ENCODE data around the gene SNRNP200.

Gene SNRNP200

GRCh38 chr2:96241900-96242611, 63.3 kb downstream of the SNRNP200 start:
- peak overlapping the region; percentile 98 for H3K4me2 ChIP-seq (ENCODE audit: low read depth, low read length)
- no peak overlapping the region for H2AFZ ChIP-seq (ENCODE audit: low read length)
- H3K36me3 ChIP-seq (replicated peaks; ENCODE audit: insufficient read depth, low read length) = no peaks in the 10 kb centered on the region
- no peaks in the 10 kb centered on the region for H3K9me3 ChIP-seq (replicated peaks; ENCODE audit: insufficient read depth, low read length)
- peaks cover 59% of the 10 kb centered on the region for H3K4me1 ChIP-seq (ENCODE audit: low read length)
- H4K20me1 ChIP-seq (ENCODE audit: insufficient read depth, low read length) = no peaks in the 10 kb centered on the region
- H3K27ac ChIP-seq (ENCODE audit: low read length) = peak overlapping the region; percentile 98
- DNase-seq = peak; percentile 87
- peak overlapping the region; percentile 85 for H3K9ac ChIP-seq (ENCODE audit: low read length)
- no peaks in the 10 kb centered on the region for H3K27me3 ChIP-seq (replicated peaks; ENCODE audit: insufficient read depth, low read length)
- 0 out of 2 replicates have a peak, but pooled peaks cover 5% of the 10 kb centered on the region for H3K79me2 ChIP-seq (ENCODE audit: low read length)
- H3F3A ChIP-seq (ENCODE audit: insufficient read depth, low read length) = peaks cover 51% of the 10 kb centered on the region
- peak overlapping the region; percentile 57 for H3K4me3 ChIP-seq (ENCODE audit: low read length)
- TF ChIP-seq CTCF (IDR thresholded peaks at IDR 0.05; ENCODE audit: low read length) (no peak), EZH2phosphoT487 (IDR thresholded peaks at IDR 0.05; ENCODE audit: low read length) (no peak), EZH2 (optimal IDR thresholded peaks at IDR 0.05; ENCODE audit: low read depth, low read length) (no peak)
- H3K9me2 ChIP-seq (replicated peaks; ENCODE audit: insufficient read depth, low read length) = no peaks in the 10 kb centered on the region

- Histone ChIP-seq H3K9me3 (replicated peaks; ENCODE audit: insufficient read depth, low read length) (no peaks in the 10 kb centered on the region), H3K27ac (ENCODE audit: low read length) (peak overlapping the region; percentile 98), H3K9me2 (replicated peaks; ENCODE audit: insufficient read depth, low read length) (no peaks in the 10 kb centered on the region), H3K36me3 (replicated peaks; ENCODE audit: insufficient read depth, low read length) (no peaks in the 10 kb centered on the region), H3K4me3 (ENCODE audit: low read length) (peak overlapping the region; percentile 57), H3K9ac (ENCODE audit: low read length) (peak overlapping the region; percentile 85; the same call in 1 of the 2 replicates), H3F3A (ENCODE audit: insufficient read depth, low read length) (peaks cover 51% of the 10 kb centered on the region), H3K79me2 (ENCODE audit: low read length) (0 out of 2 replicates have a peak, but pooled peaks cover 5% of the 10 kb centered on the region), H3K4me2 (ENCODE audit: low read depth, low read length) (peak overlapping the region; percentile 98), H4K20me1 (ENCODE audit: insufficient read depth, low read length) (no peaks in the 10 kb centered on the region), H3K4me1 (ENCODE audit: low read length) (peaks cover 51% of the 10 kb centered on the region), H3K27me3 (replicated peaks; ENCODE audit: insufficient read depth, low read length) (no peaks in the 10 kb centered on the region), H2AFZ (ENCODE audit: low read length) (peak overlapping the region; percentile 57)
- peak; percentile 55 for DNase-seq
- TF ChIP-seq CTCF (IDR thresholded peaks at IDR 0.05; ENCODE audit: low read length) = peak; percentile 49
- no peak for TF ChIP-seq EZH2phosphoT487 (IDR thresholded peaks at IDR 0.05; ENCODE audit: low read length)
- no peak for TF ChIP-seq EZH2 (optimal IDR thresholded peaks at IDR 0.05; ENCODE audit: low read depth, low read length)
Measured at GRCh38 chr2:96241227-96241626, 64.1 kb downstream of the SNRNP200 start.

GRCh38 chr2:96240341-96241038, 64.9 kb downstream of the SNRNP200 start:
- Histone ChIP-seq H3K4me3 (ENCODE audit: low read length) (peak overlapping the region; percentile 57; the same call in 1 of the 2 replicates), H4K20me1 (ENCODE audit: insufficient read depth, low read length) (no peaks in the 10 kb centered on the region), H2AFZ (ENCODE audit: low read length) (peak overlapping the region; percentile 57; the same call in 1 of the 2 replicates), H3F3A (ENCODE audit: insufficient read depth, low read length) (peaks cover 44% of the 10 kb centered on the region), H3K27ac (ENCODE audit: low read length) (peak overlapping the region; percentile 98), H3K79me2 (ENCODE audit: low read length) (0 out of 2 replicates have a peak, but pooled peaks cover 5% of the 10 kb centered on the region), H3K9me3 (replicated peaks; ENCODE audit: insufficient read depth, low read length) (no peaks in the 10 kb centered on the region), H3K9me2 (replicated peaks; ENCODE audit: insufficient read depth, low read length) (no peaks in the 10 kb centered on the region), H3K27me3 (replicated peaks; ENCODE audit: insufficient read depth, low read length) (no peaks in the 10 kb centered on the region), H3K36me3 (replicated peaks; ENCODE audit: insufficient read depth, low read length) (no peaks in the 10 kb centered on the region), H3K4me2 (ENCODE audit: low read depth, low read length) (peak overlapping the region; percentile 98), H3K9ac (ENCODE audit: low read length) (peak overlapping the region; percentile 85; the same call in 1 of the 2 replicates), H3K4me1 (ENCODE audit: low read length) (peaks cover 44% of the 10 kb centered on the region)
- no peak for DNase-seq
- TF ChIP-seq EZH2phosphoT487 (IDR thresholded peaks at IDR 0.05; ENCODE audit: low read length) (no peak), CTCF (IDR thresholded peaks at IDR 0.05; ENCODE audit: low read length) (no peak), EZH2 (optimal IDR thresholded peaks at IDR 0.05; ENCODE audit: low read depth, low read length) (no peak)
